Spleen (tissue), 11 donors: ENCODE data around the gene BBIP1. TPM values are rescaled to one million over a fixed set of nuclear protein-coding genes. Genes with fewer than 3 reads are reported as not detected.

Experiments used
- DNase-seq: peaks from one replicate; pipeline ENCODE4 v3.0.0-alpha.2; 2020
- H3K27ac ChIP-seq, 8 donors: fragments of 200-600 bp; sonication (generic) in 7 of 8; 1 replicate in 4 of 8; 2 replicates in 4 of 8; pipeline versions ENCODE4 v1.5.0 to v1.8.0; 2016 to 2021; ENCODE audit warnings: inconsistent platforms in 4 of 8, mild to moderate bottlenecking in 4 of 8, moderate library complexity in 1 of 8
- H3K27me3 ChIP-seq, 7 donors: fragments of 200-600 bp; sonication (generic) in 6 of 7; replicated peaks in 1 of 7; 1 replicate in 4 of 7; 2 replicates in 3 of 7; pipeline versions ENCODE4 v1.5.0 to v1.8.0; 2016 to 2021; ENCODE audit warnings: inconsistent platforms in 3 of 7, mild to moderate bottlenecking in 1 of 7
- H3K36me3 ChIP-seq, 6 donors: fragments of 200-600 bp; sonication (generic) in 5 of 6; 1 replicate in 4 of 6; 2 replicates in 2 of 6; pipeline versions ENCODE4 v1.5.0 to v1.8.0; 2016 to 2021; ENCODE audit warnings: inconsistent platforms in 2 of 6
- H3K4me1 ChIP-seq, 6 donors: fragments of 200-600 bp; sonication (generic) in 5 of 6; 1 replicate in 3 of 6; 2 replicates in 3 of 6; pipeline versions ENCODE4 v1.5.0 to v1.8.0; 2016 to 2021; ENCODE audit warnings: inconsistent platforms in 3 of 6
- H3K4me3 ChIP-seq, 8 donors: fragments of 200-600 bp; sonication (generic) in 7 of 8; 1 replicate in 4 of 8; 2 replicates in 4 of 8; pipeline versions ENCODE4 v1.5.0 to v1.8.0; 2016 to 2021; ENCODE audit warnings: inconsistent platforms in 4 of 8, mild to moderate bottlenecking in 4 of 8, moderate library complexity in 2 of 8
- H3K9me3 ChIP-seq, 8 donors: fragments of 200-600 bp; sonication (generic) in 7 of 8; 1 replicate in 4 of 8; 2 replicates in 4 of 8; pipeline versions ENCODE4 v1.5.0 to v1.8.0; 2016 to 2021; ENCODE audit warnings: inconsistent platforms in 4 of 8
- POLR2A ChIP-seq, 3 donors: fragments of 450-650 bp; IDR thresholded peaks; one replicate each; pipeline ENCODE4 v1.5.1; 2017; ENCODE audit warnings: antibody characterized with exemption in 3 of 3, mild to moderate bottlenecking in 1 of 3
- POLR2AphosphoS5 ChIP-seq, 3 donors: sonication (generic); formaldehyde crosslinking; IDR thresholded peaks; one replicate each; pipeline ENCODE4 v1.5.1; 2017; ENCODE audit warnings: antibody characterized with exemption in 3 of 3
- WGBS, 5 donors: extraction: QIAGEN DNeasy Blood & Tissue Kit in 3 of 5; methylation state at CpG; one replicate each; pipeline versions ENCODE4 v1.1.5 to v1.1.7; 2013 to 2018; 5-methylcytosine and 5-hydroxymethylcytosine counted together
- intact Hi-C: fragments of 100-400 bp; cut with DNase I; formaldehyde crosslinking; loops from one replicate; pipeline ENCODE4 v1.15.0; 2023; ENCODE audit warnings: low total_unique reads
- polyA plus RNA-seq, 3 donors: library from polyadenylated mRNA; stranded (reverse); fragments of 200-250 nt; gene quantifications; one replicate each; pipeline ENCODE4 v1.2.1, GENCODE V29; 2013
- total RNA-seq, 7 donors: library from RNA; depleted of rRNA in 3 of 7; stranded (reverse); fragments of >200 nt in 3 of 7; fragmentation: NEBNext Ultra II Directional in 4 of 7; extraction: Animal tissue kit (Norgen Biotek cat#: 25700) in 4 of 7; gene quantifications; one replicate each; pipeline versions ENCODE4 v1.1.0 to v1.2.1, GENCODE V29; 2016 to 2021
- TF ChIP-seq, protein P1 (sequence below), 11 experiments: fragments of 200-600 bp in 7 of 11; fragments of 450-650 bp in 4 of 11; sonication (generic) in 4 of 11; IDR thresholded peaks in 8 of 11; conservative IDR thresholded peaks in 3 of 11; 1 replicate in 7 of 11; 2 replicates in 4 of 11; pipeline versions ENCODE4 v1.4.0 to v1.8.0; 2016 to 2021; ENCODE audit warnings: antibody characterized with exemption in 11 of 11, inconsistent platforms in 4 of 11, mild to moderate bottlenecking in 1 of 11
- donor health status: healthy with polysubstance abuse.
- donor health status: DM: no; HTN: no; CAD: no; lungs with moderate emphysema.
- donor health status: DM: no; HTN: no; CAD: no.
- donor health status: Bipolar disorder and iron deficiency.
- donor health status: healthy.
- donor health status: DM: no; HTN: no; CAD: no.
- donor health status: DM: yes; HTN: yes; CAD: no.

BBIP1 gene
- total and polyA plus RNA-seq, 10 donors: 20.7 to 40.0 (median 27.1) TPM

DNA sequence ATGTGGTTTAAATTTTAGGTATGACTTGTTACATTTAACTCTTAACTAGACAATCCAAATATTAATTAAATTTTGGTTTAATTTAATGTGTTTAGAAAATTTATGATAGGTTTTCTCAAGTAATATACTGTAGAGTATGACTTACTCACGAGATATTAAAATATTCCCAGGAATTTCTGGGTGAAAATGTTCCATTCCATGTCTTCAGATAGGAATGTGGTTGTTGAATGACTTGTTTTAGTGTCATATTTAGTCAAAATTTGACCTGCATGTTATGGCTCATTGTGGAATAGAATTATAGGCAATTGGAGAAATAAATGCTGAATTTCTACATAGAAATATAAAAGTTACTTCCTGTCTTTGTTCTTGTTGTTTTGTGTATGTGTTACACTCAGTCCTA lies 47.2 kb upstream of the BBIP1 start:
- TF ChIP-seq POLR2A (IDR thresholded peaks at IDR 0.05): no peak
- TF ChIP-seq, protein P1, sequence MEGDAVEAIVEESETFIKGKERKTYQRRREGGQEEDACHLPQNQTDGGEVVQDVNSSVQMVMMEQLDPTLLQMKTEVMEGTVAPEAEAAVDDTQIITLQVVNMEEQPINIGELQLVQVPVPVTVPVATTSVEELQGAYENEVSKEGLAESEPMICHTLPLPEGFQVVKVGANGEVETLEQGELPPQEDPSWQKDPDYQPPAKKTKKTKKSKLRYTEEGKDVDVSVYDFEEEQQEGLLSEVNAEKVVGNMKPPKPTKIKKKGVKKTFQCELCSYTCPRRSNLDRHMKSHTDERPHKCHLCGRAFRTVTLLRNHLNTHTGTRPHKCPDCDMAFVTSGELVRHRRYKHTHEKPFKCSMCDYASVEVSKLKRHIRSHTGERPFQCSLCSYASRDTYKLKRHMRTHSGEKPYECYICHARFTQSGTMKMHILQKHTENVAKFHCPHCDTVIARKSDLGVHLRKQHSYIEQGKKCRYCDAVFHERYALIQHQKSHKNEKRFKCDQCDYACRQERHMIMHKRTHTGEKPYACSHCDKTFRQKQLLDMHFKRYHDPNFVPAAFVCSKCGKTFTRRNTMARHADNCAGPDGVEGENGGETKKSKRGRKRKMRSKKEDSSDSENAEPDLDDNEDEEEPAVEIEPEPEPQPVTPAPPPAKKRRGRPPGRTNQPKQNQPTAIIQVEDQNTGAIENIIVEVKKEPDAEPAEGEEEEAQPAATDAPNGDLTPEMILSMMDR (IDR thresholded peaks at IDR 0.05 in 8 of 11, conservative IDR thresholded peaks at IDR 0.05 in 3 of 11): no peak
- TF ChIP-seq POLR2AphosphoS5 (IDR thresholded peaks at IDR 0.05): no peak
- H3K27ac ChIP-seq: no peak overlapping the region
- DNase-seq: no peak
- peaks cover 0 to 16% (median 4%) of the 10 kb centered on the region in 6 donors for H3K36me3 ChIP-seq
- no peak overlapping the region for H3K4me3 ChIP-seq
- intact Hi-C loops: no loop called here
- H3K9me3 ChIP-seq: no peaks in the 10 kb centered on the region
- H3K4me1 ChIP-seq: peaks cover 5 to 90% (median 41%) of the 10 kb centered on the region in 6 donors
- WGBS, 5 donors: 86 to 96% (median 93%) methylated on average over 1 of the region's 1 CpG
- no peaks in the 10 kb centered on the region for H3K27me3 ChIP-seq

GRCh38 chr10:110965216-110965615 lies 46.2 kb upstream of the BBIP1 start:
- TF ChIP-seq POLR2A (IDR thresholded peaks at IDR 0.05) (no peak), POLR2AphosphoS5 (IDR thresholded peaks at IDR 0.05) (no peak)
- TF ChIP-seq, protein P1 (IDR thresholded peaks at IDR 0.05 in 8 of 11, conservative IDR thresholded peaks at IDR 0.05 in 3 of 11): no peak
- DNase-seq: no peak

GRCh38 chr10:110964681-110965080 lies 45.7 kb upstream of the BBIP1 start:
- Histone ChIP-seq H3K27ac (no peak overlapping the region), H3K4me3 (no peak overlapping the region), H3K36me3 (peaks cover 0 to 16% (median 4%) of the 10 kb centered on the region in 6 donors), H3K9me3 (no peaks in the 10 kb centered on the region), H3K4me1 (peaks cover 5 to 92% (median 42%) of the 10 kb centered on the region in 6 donors), H3K27me3 (no peaks in the 10 kb centered on the region)
- 95 to 100% (median 95%) methylated on average over 5 of the region's 5 CpGs for WGBS, 5 donors
- TF ChIP-seq, protein P1 (IDR thresholded peaks at IDR 0.05 in 8 of 11, conservative IDR thresholded peaks at IDR 0.05 in 3 of 11): no peak
- TF ChIP-seq POLR2AphosphoS5 (IDR thresholded peaks at IDR 0.05): no peak
- no peak for TF ChIP-seq POLR2A (IDR thresholded peaks at IDR 0.05)
- no peak for DNase-seq
- intact Hi-C loops: no loop called here

More at GRCh38 chr10:110965216-110965615, 46.2 kb upstream of the BBIP1 start:
- H3K9me3 ChIP-seq: no peaks in the 10 kb centered on the region
- H3K36me3 ChIP-seq: peaks cover 0 to 16% (median 4%) of the 10 kb centered on the region in 6 donors
- intact Hi-C loops: no loop called here
- no peak overlapping the region for H3K27ac ChIP-seq
- no peaks in the 10 kb centered on the region for H3K27me3 ChIP-seq
- no peak overlapping the region for H3K4me3 ChIP-seq
- peaks cover 5 to 90% (median 42%) of the 10 kb centered on the region in 6 donors for H3K4me1 ChIP-seq

DNA sequence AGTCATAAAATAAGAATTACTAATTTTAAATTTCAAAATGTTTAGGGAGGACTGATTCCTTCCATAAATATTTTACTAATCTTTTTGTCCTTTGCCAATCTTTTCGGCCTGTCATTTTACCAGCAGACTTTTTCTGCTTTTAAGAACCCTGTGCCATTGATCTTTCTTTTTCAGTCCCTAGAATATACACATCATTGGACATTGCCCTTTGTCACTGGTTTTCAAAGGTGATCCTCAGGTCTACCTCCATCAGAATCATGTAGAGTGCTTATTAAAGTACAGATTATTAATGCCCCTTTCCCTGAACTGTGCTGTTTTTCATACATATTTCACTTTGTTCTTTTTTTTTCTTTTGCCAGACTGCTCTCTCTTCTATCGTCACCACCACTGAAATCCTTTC lies 44.2 kb upstream of the BBIP1 start:
- intact Hi-C loops: no loop called here
- Histone ChIP-seq H3K27ac (no peak overlapping the region), H3K36me3 (peaks cover 0 to 16% (median 4%) of the 10 kb centered on the region in 6 donors), H3K4me3 (no peak overlapping the region), H3K9me3 (no peaks in the 10 kb centered on the region), H3K4me1 (peaks cover 5 to 95% (median 39%) of the 10 kb centered on the region in 6 donors), H3K27me3 (no peaks in the 10 kb centered on the region)
- 84 to 99% (median 94%) methylated on average over 2 of the region's 2 CpGs for WGBS, 5 donors
- TF ChIP-seq POLR2AphosphoS5 (IDR thresholded peaks at IDR 0.05) (no peak), POLR2A (IDR thresholded peaks at IDR 0.05) (no peak)
- TF ChIP-seq, protein P1 (IDR thresholded peaks at IDR 0.05 in 8 of 11, conservative IDR thresholded peaks at IDR 0.05 in 3 of 11): no peak
- no peak for DNase-seq
